Muscle layer of duodenum (tissue), 2 donors: Measurements from ENCODE around the gene RGMB.
A peak's percentile ranks its signal among the peaks of the same experiment; 100 is the strongest.

ENCODE experiments used
- H3K27ac ChIP-seq: one replicate; pipeline ENCODE4 v1.7.0; 2013; ENCODE audit warnings: mild to moderate bottlenecking, low read length
- H3K27me3 ChIP-seq: one replicate; pipeline ENCODE4 v1.7.0; 2013; ENCODE audit warnings: low read depth, mild to moderate bottlenecking, control low read depth, low read length
- H3K36me3 ChIP-seq, 2 donors: one replicate each; pipeline ENCODE4 v1.7.0; 2013; ENCODE audit warnings: low read length in 2 of 2, control low read depth in 1 of 2, mild to moderate bottlenecking in 1 of 2; ENCODE audit not compliant: insufficient read depth in 2 of 2, control insufficient read depth in 1 of 2
- H3K4me1 ChIP-seq, 2 donors: one replicate each; pipeline ENCODE4 v1.7.0; 2013; ENCODE audit warnings: low read length in 2 of 2, mild to moderate bottlenecking in 2 of 2, control low read depth in 1 of 2, moderate library complexity in 1 of 2; ENCODE audit not compliant: insufficient read depth in 2 of 2, control insufficient read depth in 1 of 2
- H3K4me3 ChIP-seq, 2 donors: one replicate each; pipeline ENCODE4 v1.7.0; 2013; ENCODE audit warnings: low read length in 2 of 2, low read depth in 1 of 2, mild to moderate bottlenecking in 1 of 2
- H3K9me3 ChIP-seq, 2 donors: one replicate each; pipeline ENCODE4 v1.7.0; 2013; ENCODE audit warnings: low read length in 2 of 2, control low read depth in 1 of 2, mild to moderate bottlenecking in 1 of 2; ENCODE audit not compliant: control insufficient read depth in 1 of 2
- donor health status: healthy.

The RGMB gene

DNA sequence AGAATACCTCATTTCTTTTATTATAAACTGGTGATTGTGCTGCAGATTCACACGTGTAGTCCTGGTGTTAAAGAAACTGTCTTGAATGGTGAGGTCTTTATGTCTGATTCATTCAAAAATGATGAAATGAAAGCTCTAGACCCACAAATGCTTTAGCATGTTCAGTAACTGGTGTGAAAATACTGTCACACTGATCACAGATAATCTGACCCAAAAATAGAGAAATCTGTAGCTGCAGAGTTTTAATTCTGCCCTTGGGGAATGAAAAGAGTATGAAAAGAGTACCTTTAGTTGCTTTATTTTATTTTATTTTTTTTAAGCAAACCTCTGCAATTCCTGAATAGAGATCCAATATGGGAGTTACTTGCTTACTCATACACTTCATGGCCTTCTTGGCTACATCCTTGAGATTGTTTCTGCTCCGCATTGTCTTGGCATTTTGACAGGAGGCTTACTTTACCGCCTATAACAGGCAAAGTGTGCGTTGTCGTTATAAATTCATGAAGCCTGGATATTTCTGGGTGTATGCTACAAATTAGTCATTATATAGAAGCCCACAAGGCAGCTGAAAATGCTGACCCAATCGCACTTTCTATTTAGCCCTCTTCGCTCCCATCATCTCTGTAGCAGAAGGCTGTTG, 2.7 kb downstream of the RGMB start:
- Histone ChIP-seq H3K4me3 (peak overlapping the region; percentile 96 to 98), H3K9me3 (no peaks in the 10 kb centered on the region), H3K27ac (peak overlapping the region; percentile 79), H3K36me3 (peaks cover 0 to 11% of the 10 kb centered on the region in 2 donors), H3K4me1 (peaks cover 22 to 49% of the 10 kb centered on the region in 2 donors), H3K27me3 (no peaks in the 10 kb centered on the region)

DNA sequence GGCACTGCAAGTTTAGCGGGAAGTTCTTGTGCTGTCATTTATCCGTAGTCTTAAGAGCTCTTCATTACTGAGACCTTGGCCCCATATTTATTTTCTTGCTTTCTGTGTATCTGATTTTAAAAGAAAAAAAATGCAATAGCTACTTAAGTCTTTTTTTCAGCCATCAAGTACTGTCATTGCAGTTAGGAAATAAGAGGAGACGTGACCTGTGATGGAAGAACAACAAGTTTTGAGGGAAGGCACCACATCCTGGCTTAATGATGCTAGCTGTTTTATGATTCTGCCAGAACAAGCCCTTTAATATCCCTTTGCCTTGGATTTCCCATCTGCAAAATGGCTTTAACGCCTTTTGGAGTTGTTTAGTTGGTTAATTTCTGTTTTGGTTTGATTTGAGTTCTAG, 3.8 kb downstream of the RGMB start:
- peak overlapping the region; percentile 62 for H3K27ac ChIP-seq
- no peaks in the 10 kb centered on the region for H3K27me3 ChIP-seq
- H3K9me3 ChIP-seq: no peaks in the 10 kb centered on the region
- H3K4me1 ChIP-seq: peaks cover 22 to 47% of the 10 kb centered on the region in 2 donors
- peak overlapping the region; percentile 44 to 98 for H3K4me3 ChIP-seq
- peaks cover 0 to 11% of the 10 kb centered on the region in 2 donors for H3K36me3 ChIP-seq

DNA sequence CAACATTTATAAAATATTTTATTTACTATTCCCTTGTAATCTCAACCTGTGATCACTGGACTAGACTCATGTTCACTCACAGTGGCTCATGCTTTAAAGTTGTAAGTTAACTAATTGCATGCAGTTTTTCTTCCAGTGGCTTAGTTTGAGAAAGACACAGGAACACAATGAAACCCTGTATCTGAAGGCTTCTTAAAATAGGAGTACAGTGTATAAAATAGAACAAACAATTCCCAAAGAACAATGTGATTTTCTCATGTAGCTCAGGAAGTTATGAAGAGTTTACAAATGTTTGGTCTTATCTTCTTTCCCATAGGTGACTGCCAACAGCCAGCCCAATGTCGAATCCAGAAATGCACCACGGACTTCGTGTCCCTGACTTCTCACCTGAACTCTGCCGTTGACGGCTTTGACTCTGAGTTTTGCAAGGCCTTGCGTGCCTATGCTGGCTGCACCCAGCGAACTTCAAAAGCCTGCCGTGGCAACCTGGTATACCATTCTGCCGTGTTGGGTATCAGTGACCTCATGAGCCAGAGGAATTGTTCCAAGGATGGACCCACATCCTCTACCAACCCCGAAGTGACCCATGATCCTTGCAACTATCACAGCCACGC, 5.9 kb downstream of the RGMB start:
- H3K27me3 ChIP-seq: no peaks in the 10 kb centered on the region
- no peaks in the 10 kb centered on the region for H3K9me3 ChIP-seq
- H3K36me3 ChIP-seq: peaks cover 0 to 14% of the 10 kb centered on the region in 2 donors
- peak overlapping the region; percentile 4 for H3K27ac ChIP-seq
- H3K4me1 ChIP-seq: peaks cover 25 to 60% of the 10 kb centered on the region in 2 donors
- H3K4me3 ChIP-seq: peak overlapping the region; percentile 0 to 15

DNA sequence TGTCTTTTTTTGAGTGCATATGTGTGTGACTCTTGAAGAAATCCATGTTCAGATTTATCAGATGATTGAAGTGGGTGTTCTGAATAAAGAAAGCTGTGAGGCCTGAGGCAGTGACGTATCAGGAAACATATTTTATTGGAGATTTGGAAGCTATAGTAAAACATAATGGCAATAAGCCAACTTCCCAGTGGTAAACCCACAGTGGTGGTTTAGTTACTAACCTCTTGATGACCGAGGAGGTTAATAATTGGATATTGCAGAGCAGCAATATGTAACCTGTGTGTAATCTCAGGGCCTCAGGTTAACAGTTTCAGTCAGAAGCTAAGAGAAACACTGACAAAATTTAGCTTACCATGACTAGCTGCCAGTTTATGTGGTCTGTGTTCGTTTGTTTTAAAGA, 6.9 kb downstream of the RGMB start:
- Histone ChIP-seq H3K27me3 (no peaks in the 10 kb centered on the region), H3K27ac (peak overlapping the region; percentile 4), H3K9me3 (no peaks in the 10 kb centered on the region), H3K4me1 (peaks cover 25 to 70% of the 10 kb centered on the region in 2 donors), H3K36me3 (peaks cover 0 to 14% of the 10 kb centered on the region in 2 donors), H3K4me3 (no peak overlapping the region)

DNA sequence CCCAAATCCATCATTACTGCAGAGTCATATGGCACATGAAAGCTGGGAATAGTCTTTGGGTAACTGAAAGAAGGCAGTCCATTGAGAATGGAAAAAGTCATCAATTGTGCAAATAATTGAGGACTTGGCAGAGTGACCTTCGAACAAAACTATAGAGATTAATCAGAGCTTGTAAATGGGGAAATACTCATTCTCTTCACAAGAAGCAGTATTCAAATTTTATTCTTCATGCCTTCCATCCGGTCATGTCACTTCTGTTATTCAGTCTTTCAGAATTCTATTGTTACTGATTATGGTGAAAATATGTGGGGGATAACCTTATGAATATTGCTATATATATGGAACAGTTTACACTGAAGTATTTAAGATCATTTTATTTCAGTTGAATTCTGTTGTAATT, 8.1 kb downstream of the RGMB start:
- H3K9me3 ChIP-seq: no peaks in the 10 kb centered on the region
- H3K4me3 ChIP-seq: no peak overlapping the region
- peaks cover 0 to 14% of the 10 kb centered on the region in 2 donors for H3K36me3 ChIP-seq
- no peaks in the 10 kb centered on the region for H3K27me3 ChIP-seq
- peaks cover 27 to 75% of the 10 kb centered on the region in 2 donors for H3K4me1 ChIP-seq
- peak overlapping the region; percentile 5 for H3K27ac ChIP-seq

DNA sequence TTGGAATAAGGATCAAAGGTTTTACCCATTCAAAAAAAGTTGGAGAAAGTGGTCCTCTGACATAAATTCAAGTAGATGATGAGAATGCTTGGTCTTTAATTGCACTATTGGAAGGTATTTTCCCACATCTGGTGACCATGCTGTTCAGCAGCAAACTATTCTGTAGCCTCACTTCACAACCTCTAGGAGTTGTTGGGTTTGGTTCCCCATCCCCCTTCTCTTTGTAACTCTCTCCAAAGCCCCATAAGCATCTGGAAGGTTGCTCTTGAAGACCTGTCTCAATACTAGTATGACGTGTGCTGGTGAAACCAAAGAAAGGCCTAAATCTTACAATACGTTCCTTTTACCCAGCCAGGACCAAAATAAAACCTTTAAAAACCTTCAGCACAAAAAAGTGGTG, 8.5 kb downstream of the RGMB start:
- Histone ChIP-seq H3K27ac (peak overlapping the region; percentile 5), H3K4me1 (peaks cover 27 to 79% of the 10 kb centered on the region in 2 donors), H3K9me3 (no peaks in the 10 kb centered on the region), H3K36me3 (peaks cover 0 to 14% of the 10 kb centered on the region in 2 donors), H3K4me3 (no peak overlapping the region), H3K27me3 (no peaks in the 10 kb centered on the region)

DNA sequence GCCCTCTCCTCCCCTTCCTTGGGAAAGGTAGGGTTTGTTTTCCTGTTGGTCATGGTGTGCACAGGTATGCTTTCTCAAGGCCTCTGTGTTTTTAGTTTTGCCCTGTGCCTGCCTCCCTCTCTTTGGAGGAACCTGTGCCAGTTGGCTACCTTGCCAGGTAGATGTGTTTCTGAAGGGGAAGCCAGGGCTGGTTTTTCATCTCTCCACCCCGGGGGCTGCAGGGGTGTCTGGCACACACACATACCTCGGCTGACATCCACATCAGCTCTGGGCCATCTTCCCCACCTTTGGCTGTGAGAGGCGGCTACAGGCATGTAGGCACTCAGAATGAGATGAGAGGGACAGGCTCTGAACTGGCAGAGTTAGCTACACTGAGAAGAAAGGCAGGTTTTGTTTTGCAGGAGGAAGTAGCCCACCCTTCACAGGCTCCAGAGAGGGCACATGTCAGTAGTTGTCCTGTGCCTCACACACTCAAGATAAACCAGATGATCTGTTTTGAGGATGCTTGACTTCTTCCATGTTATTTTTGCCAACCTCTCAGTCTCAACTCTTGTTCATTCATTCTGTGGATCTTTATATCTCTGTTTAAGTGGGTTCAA, 9.7 kb downstream of the RGMB start:
- no peak overlapping the region for H3K4me3 ChIP-seq
- no peak overlapping the region for H3K27ac ChIP-seq
- peaks cover 0 to 11% of the 10 kb centered on the region in 2 donors for H3K36me3 ChIP-seq
- H3K9me3 ChIP-seq: no peaks in the 10 kb centered on the region
- peaks cover 22 to 80% of the 10 kb centered on the region in 2 donors for H3K4me1 ChIP-seq
- no peaks in the 10 kb centered on the region for H3K27me3 ChIP-seq

DNA sequence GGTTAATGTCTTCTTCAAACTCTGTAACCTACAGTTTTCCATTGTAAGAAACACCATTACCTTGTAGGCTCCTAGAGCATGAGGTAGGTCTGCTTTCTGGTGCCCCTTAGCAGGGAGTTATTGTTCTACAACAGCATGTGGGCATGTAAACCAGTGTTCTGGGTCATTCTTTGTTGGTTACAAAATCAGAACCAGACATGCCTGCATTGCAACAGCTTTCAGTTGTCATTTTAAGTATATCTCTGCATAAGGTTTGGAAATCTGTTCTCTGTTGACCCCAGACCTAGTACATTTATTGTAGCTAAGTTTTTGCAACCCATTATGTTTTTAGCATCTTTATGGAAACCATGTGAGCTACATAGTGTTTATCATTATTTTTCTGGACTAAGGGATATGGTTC, 10.9 kb downstream of the RGMB start:
- H3K9me3 ChIP-seq: no peaks in the 10 kb centered on the region
- no peak overlapping the region for H3K27ac ChIP-seq
- H3K4me1 ChIP-seq: peaks cover 20 to 86% of the 10 kb centered on the region in 2 donors
- H3K27me3 ChIP-seq: no peaks in the 10 kb centered on the region
- H3K4me3 ChIP-seq: no peak overlapping the region
- peaks cover 0 to 9% of the 10 kb centered on the region in 2 donors for H3K36me3 ChIP-seq

DNA sequence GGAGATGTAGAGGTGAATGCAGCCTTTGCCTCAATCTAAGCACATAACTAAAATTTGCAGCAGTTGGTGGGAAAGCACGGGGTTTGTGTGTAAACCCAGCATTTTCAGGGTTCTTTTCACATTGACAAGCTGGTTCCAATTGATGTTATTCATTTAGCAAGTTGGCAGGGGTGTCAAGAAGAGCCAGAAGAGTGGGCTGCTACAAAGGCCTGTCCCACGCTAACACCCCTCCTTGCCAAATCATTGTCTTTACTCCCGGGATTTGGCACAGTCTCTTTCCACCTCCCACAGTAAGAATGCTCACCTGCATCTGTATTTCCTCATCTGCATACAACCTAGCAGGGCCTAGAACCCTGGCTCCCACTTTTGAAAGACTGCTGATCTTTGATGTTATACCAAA, 11.8 kb downstream of the RGMB start:
- Histone ChIP-seq H3K4me1 (peaks cover 13 to 87% of the 10 kb centered on the region in 2 donors), H3K4me3 (peak overlapping the region in 1 of 2 donors; percentile 10), H3K9me3 (no peaks in the 10 kb centered on the region), H3K27me3 (no peaks in the 10 kb centered on the region), H3K36me3 (peaks cover 0 to 3% of the 10 kb centered on the region in 2 donors), H3K27ac (no peak overlapping the region)

DNA sequence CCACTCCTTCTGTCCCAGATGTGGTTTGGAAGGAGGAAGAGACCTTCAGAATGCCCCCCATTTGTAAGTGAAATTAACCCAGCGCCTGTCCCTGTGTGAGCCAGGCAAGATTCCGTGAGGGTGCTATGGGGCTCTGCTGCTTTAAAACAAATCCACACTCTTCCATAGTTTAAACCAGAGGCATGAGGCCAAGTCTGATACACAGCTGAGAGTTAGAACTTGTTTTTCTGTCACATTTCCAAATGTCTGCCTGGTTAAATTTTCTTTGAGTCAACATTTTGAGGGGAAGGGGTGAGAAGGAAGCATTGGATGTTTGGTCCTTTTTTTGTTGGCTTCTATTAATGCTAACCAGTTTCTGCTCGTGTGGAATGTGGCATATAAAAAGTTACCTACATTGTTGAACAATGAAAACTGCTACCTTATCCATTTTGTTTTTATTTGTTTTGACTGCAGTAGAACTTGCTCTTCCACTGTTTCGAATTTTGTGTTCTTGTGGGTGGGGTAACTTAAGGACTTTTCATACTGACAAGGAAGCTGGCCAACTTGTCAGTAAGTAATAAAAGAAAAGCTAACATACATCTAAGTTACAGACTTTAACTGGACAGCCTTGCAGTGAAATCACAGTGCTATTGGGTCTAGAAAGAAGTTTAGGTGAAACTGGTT, 12.9 kb downstream of the RGMB start:
- Histone ChIP-seq H3K4me1 (peaks cover 17 to 91% of the 10 kb centered on the region in 2 donors), H3K27ac (no peak overlapping the region)

DNA sequence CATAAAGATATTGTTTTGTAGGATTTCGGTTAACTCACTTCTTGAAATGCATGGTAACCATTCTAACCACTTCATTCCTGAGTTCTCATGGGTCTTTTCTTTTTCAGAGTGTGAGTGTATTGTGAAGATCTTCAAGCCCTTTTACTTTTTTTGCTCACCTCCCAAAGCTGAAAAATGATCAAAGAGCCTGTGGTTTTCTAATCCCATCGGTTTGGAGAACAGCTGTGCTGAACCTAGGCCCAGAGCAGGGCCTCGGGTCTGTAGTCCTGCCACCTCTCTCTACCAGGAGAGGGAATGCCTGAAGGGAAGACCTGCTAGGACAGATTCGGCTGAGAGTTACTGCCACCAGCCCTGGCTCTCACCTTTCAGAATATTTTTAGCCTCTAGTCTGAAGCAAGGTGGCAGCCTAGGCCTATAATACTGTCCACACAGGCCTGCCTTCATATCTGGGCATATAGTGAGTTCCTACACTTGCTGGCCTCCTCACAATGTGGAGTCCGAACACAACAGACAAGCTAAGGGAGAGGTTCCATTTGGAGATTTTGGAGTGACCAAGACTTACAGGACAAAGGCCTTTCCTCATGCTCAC, 13.8 kb downstream of the RGMB start:
- Histone ChIP-seq H3K4me1 (peaks cover 17 to 97% of the 10 kb centered on the region in 2 donors), H3K27me3 (no peaks in the 10 kb centered on the region), H3K36me3 (peaks cover 0 to 3% of the 10 kb centered on the region in 2 donors), H3K4me3 (no peak overlapping the region), H3K27ac (peak overlapping the region; percentile 47), H3K9me3 (no peaks in the 10 kb centered on the region)

More for the DNA sequence above, 12.9 kb downstream of the RGMB start:
- Histone ChIP-seq H3K36me3 (peaks cover 0 to 3% of the 10 kb centered on the region in 2 donors), H3K27me3 (no peaks in the 10 kb centered on the region), H3K4me3 (no peak overlapping the region), H3K9me3 (no peaks in the 10 kb centered on the region)
